HG03095 (cell line): ENCODE results near the gene HECTD4.
"Not testable (repeated sequence)": the region's sequence is repeated elsewhere in the genome, so short reads cannot be mapped to it uniquely, and the experiment has no call there.

Experiments used
- ATAC-seq: cut with Tn5 transposase; IDR thresholded peaks from one replicate; pipeline ENCODE4 v1.9.1; 2021; ENCODE audit warnings: moderate library complexity; ENCODE audit not compliant: unreplicated experiment

Gene HECTD4

GRCh38 chr12:112275836-112276235, 106.4 kb downstream of the HECTD4 start:
- no peak for ATAC-seq

GRCh38 chr12:112275207-112275606, 107.0 kb downstream of the HECTD4 start:
- no peak for ATAC-seq

- ATAC-seq, result no peak
Measured at GRCh38 chr12:112270673-112271072, 111.6 kb downstream of the HECTD4 start.

- no peak for ATAC-seq
Measured at GRCh38 chr12:112266473-112266872, 115.8 kb downstream of the HECTD4 start.

- no peak for ATAC-seq
Measured at GRCh38 chr12:112261559-112261958, 120.7 kb downstream of the HECTD4 start.

- no peak for ATAC-seq
Measured at GRCh38 chr12:112258926-112259325, 123.3 kb downstream of the HECTD4 start.

- no peak for ATAC-seq
Measured at GRCh38 chr12:112256780-112257179, 125.5 kb downstream of the HECTD4 start.

- no peak for ATAC-seq
Measured at GRCh38 chr12:112252184-112252583, 130.0 kb downstream of the HECTD4 start.

GRCh38 chr12:112244902-112245301, 137.3 kb downstream of the HECTD4 start:
- not testable (repeated sequence) for ATAC-seq

GRCh38 chr12:112243255-112244110, 138.7 kb downstream of the HECTD4 start:
- no peak for ATAC-seq

GRCh38 chr12:112241176-112241575, 141.1 kb downstream of the HECTD4 start:
- no peak for ATAC-seq

GRCh38 chr12:112239881-112240280, 142.3 kb downstream of the HECTD4 start:
- no peak for ATAC-seq

GRCh38 chr12:112239020-112239419, 143.2 kb downstream of the HECTD4 start:
- no peak for ATAC-seq

- no peak for ATAC-seq
Measured at GRCh38 chr12:112238441-112238840, 143.8 kb downstream of the HECTD4 start.

- ATAC-seq, result no peak
Measured at GRCh38 chr12:112236786-112237185, 145.4 kb downstream of the HECTD4 start.

GRCh38 chr12:112236386-112236785, 145.8 kb downstream of the HECTD4 start:
- no peak for ATAC-seq

GRCh38 chr12:112234303-112234702, 147.9 kb downstream of the HECTD4 start:
- no peak for ATAC-seq

GRCh38 chr12:112233242-112233641, 149.0 kb downstream of the HECTD4 start:
- ATAC-seq, result no peak

- ATAC-seq, result no peak
Measured at GRCh38 chr12:112230136-112230535, 152.1 kb downstream of the HECTD4 start.

GRCh38 chr12:112226768-112227167, 155.5 kb downstream of the HECTD4 start:
- no peak for ATAC-seq

- not testable (repeated sequence) for ATAC-seq
Measured at GRCh38 chr12:112220628-112221027, 161.6 kb downstream of the HECTD4 start.

GRCh38 chr12:112219195-112219594, 163.0 kb downstream of the HECTD4 start:
- no peak for ATAC-seq

- ATAC-seq, result no peak
Measured at GRCh38 chr12:112218150-112218549, 164.1 kb downstream of the HECTD4 start.
